OCI-M1 (cell line): ENCODE results near the gene IMPACT.
A peak's percentile ranks its signal among the peaks of the same experiment; 100 is the strongest.

Source experiments
- DNase-seq: peaks from one replicate; lab custom pipeline; 2025; lab: John Stamatoyannopoulos, UW

The IMPACT gene

DNA sequence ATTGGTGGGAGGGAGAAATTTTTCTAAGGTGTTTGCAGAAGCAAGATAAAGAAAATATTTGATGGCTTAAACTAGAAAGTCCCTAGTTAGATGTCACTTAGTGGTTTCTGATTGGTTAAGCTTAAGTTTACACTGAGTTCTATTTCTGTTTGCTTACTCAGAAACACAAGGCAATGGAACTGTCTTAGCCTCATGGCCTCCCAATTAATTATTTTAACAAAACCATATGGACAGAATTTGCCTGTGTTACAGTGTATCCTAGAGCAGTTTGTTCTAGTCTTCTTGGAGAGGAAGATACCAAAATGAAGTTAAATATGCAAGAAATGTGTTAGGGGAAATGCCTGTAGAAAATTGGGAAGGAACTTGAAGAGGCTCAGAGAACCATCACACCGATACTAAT, 4.6 kb upstream of the IMPACT start:
- no peak for DNase-seq

DNA sequence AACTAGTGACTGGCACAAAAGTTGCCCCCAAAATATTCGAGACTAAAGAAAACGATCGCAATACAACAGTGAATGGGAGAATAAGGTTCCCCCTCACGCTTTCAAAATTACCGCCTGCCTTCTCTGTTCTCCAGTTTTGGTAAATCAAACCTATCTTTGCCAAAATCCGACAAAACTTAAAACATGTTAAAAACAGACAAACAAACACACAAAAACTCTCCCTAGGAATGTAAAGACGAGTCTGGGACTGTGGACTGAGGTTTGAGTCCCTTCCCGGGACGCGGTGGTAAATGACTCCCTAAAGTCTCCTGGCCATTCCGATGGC, 435 bp upstream of the IMPACT start:
- DNase-seq: no peak

DNA sequence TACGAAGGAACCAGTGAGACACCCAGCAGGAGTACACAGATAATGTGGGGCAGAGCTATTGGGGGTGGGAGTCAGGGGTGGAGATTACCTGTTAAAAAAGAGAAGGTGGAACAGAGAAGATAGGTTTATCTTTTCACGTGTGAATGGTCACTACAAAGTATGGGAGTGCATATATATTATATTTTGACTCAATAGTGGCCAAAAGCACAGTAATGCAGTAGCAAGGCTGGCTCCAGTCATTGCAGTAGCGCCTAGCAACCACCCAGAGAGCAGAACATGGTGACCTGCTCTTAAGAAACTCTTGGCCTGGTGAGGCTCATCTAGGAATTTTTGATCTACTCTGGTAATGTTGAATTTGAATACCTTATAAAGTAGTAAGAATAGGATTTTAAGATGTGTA, 1.0 kb downstream of the IMPACT start:
- peak; percentile 70 for DNase-seq

DNA sequence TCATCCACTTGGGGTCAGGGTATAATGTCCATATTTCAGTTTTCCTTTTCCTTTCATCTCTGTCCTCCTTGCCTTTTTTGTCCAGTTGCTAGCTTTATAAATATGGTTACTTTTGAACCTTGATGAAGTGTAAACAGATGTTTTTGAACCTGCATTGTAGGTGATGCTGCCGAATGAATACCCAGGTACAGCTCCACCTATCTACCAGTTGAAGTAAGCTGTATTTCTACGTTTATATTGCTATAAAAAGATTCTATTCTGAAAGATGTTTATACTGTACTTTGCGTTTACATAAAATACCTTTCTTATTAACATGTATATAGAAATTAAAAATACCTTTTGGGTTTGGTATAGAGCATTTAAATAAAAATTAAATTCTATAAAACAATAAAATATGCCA, 2.2 kb downstream of the IMPACT start:
- DNase-seq: peak; percentile 31

DNA sequence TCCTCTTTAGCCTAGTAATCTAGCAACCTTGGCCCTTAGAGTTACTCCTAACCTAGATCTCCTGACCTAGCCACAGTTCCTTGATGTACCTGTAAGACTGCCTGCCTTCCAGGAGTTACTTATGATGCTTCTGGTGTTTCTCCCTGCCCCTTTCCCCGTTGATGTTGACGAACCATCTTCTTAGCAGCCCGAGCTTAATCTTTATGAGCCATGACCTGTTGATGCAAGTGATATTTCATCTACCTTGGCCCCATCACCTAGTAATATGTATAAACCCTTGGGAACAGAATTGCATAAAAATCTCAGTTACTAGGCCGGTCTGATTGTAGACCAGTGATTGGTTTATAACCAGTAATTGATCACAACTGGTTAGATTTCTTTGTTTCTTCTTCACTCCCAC, 2.7 kb downstream of the IMPACT start:
- no peak for DNase-seq

DNA sequence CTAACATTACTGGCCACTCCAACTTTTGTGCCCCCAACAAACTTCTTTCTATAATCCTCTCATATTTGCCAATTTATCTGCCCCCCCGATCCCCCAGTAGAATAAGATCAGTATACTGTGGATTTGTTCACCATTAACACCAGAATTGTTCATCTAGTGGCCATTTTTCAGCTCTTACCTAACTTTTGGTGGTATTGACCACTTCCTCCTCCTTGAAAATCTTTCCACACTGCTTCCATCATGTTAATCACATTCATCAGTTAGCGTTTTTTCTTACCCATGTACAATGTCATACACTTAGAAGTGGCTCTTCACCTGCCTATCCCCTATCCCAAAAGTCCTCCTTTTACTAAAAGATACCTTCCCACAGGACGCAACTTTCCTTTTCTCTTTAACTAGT, 6.1 kb downstream of the IMPACT start:
- no peak for DNase-seq

DNA sequence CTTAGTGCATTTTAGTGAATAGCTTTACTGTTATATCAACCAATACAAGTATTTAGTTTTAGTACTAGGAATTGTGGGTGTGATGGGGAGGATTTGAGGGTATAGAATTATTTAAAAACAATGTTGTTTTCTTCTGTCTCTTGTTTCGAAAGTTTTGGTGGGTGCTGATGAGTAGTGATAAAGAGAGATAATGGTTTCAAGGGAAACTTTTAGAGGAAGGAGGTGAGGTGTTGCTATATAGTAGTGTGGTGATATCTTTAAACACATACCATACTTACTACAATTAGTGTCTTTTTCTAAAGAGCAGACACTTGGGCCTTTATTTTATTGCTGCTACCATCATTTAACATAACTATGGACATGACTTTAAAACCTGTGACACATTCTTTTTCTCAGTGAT, 10.5 kb downstream of the IMPACT start:
- no peak for DNase-seq

DNA sequence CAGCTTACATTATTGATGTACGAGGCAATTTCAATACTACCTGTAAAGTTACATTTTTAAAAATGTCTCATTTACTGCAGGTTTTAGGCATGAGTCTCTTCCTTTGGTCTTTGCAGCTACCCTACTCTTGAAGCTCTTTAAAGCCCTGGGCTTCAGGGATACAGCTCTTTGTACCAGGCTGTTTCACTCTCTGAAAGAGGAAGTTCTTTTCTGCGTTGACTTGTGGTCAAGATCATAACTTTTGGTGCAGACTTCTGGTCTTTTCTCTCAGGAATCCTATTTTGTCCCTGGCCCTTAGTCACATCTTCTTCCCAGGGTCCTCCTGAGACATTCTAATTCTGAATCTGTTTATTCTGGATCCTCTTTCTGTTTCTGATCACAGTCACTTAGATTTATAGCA, 17.4 kb downstream of the IMPACT start:
- peak; percentile 92 for DNase-seq

DNA sequence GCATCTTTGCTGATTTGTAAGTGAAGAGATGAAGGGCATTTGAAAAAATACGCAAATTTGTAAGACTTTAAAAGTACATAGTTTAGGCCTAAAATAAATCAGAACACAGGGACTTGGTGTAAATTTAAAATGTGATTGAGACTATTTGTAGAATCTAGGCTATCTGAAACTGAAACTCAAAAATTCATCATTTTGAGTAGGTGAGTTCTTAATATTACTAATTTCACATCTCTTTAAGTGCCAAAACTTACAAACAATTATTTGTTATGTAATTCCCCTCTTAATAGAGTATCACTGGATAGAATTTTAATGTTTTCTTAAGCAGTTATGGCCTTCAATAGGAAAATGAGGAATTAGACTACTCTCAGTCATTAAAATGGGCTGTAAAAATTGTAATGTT, 20.0 kb downstream of the IMPACT start:
- no peak for DNase-seq

DNA sequence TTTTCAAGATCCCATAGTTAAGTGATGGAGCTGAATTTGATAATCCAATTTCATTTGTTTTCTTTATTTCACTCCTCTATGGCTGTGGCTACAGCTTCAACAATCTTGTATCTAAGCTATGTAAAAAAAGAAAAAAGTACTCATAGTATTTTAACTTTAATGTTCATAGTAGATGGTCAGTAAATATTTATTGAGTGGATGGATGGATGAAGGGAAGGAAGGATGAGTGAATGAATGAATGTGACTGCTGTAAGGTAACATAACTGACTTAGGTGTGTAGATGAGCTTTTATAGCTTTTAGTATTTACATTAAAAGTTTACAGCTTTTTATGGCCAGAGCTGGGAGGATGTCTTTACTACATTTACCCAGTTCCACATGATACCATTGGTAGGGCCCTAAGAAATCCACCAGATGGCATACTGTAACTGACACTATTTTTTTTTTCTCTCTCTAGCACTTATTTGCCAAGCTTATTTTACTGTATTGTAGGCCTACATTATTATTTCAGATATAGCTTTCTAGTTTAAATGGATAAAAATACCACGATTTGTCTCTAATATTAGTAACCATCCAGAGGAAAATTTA, 20.6 kb downstream of the IMPACT start:
- no peak for DNase-seq

DNA sequence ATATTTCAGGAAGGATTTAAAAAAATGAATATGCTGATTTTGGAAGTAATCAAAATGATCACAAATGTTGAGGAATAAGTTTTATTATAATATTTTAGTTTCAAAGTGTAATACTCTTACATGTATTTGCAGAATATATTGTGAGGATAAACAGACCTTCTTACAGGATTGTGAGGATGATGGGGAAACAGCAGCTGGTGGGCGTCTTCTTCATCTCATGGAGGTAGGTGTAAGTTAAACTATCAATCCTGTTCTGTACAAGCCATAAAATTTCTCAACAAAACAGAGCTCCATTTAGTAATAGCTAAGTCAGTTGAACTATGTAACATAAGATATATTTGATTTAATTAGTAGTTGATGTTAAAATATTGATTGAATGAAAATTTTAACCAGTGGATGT, 21.5 kb downstream of the IMPACT start:
- no peak for DNase-seq

DNA sequence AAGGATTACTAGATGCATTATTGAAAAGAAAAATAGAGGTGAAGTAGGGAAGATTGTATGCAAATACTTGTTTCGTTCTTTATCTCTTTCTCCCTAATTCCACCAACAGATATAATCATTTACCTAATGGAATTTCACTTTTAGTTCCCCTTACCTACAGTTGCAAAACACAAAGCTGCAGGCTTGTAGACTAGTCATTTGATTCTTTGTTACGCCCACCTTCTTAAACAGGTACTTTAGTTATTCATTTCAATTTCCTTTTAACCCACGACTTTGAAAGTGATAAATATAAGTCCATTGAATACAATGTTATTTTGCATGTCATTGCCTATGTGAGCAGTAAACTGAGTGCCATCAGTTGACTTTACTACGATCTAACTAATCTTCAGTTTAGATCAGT, 30.1 kb downstream of the IMPACT start:
- DNase-seq: no peak

DNA sequence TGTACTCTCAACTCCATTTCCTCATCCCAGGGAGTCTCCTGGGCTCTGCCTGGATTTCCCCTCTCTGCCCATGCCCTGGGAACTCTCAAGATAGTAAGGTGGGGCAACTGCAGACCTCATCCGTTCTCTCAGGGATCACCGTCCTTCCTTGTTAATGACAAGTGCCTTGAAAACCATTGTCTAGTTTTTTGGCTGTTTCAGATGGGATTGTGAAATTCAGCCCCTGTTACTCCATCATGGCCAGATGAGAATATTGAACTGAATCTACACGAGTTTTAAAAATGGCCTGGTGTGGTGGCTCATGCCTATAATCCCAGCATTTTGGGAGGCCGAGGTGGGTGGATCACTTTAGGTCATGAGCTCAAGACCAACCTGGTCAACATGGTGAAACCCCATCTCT, 33.3 kb downstream of the IMPACT start:
- no peak for DNase-seq

DNA sequence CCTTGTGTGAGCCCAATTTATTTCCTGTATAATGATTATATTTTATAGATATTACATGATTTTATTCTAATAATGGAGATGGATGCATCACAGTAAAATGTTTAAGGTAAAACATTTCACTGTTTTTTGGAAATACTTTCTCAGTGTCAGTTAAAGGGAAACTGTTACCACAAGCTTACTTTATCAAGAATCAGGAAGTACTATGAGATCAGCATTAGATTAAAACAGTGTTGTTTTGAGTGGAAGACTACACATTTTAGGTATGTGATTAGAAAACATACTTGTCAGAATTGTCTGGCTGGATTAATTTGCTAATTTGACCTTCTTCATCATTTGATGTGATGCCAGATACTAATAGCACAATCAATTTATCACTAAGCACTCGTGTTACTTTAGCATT, 33.9 kb downstream of the IMPACT start, which contains the start of gene HRH4:
TSS of gene HRH4 (plus strand) at position 250 of the 400 bp plus-strand sequence. CDS start at position 342, 92 bp downstream.
- no peak for DNase-seq

DNA sequence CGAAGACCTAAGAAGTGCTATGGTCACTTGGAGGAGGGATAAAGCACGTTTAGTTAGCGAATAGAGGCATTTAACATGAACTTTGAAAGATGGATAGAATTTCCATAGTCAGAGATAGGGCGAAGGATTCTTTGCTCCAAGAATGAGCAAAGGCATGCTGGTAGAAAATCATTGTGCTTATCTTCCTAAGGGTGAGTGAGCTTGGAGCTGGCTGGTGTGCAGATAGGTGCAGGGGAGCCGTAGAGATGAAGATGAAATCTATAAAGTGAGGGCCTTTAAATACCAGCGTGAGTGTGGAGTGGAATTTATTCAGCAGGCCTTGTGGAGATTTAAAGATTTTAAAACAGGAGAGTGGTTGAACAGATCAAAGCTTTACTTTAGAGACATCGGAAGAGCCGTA, 35.5 kb downstream of the IMPACT start:
- DNase-seq: no peak

DNA sequence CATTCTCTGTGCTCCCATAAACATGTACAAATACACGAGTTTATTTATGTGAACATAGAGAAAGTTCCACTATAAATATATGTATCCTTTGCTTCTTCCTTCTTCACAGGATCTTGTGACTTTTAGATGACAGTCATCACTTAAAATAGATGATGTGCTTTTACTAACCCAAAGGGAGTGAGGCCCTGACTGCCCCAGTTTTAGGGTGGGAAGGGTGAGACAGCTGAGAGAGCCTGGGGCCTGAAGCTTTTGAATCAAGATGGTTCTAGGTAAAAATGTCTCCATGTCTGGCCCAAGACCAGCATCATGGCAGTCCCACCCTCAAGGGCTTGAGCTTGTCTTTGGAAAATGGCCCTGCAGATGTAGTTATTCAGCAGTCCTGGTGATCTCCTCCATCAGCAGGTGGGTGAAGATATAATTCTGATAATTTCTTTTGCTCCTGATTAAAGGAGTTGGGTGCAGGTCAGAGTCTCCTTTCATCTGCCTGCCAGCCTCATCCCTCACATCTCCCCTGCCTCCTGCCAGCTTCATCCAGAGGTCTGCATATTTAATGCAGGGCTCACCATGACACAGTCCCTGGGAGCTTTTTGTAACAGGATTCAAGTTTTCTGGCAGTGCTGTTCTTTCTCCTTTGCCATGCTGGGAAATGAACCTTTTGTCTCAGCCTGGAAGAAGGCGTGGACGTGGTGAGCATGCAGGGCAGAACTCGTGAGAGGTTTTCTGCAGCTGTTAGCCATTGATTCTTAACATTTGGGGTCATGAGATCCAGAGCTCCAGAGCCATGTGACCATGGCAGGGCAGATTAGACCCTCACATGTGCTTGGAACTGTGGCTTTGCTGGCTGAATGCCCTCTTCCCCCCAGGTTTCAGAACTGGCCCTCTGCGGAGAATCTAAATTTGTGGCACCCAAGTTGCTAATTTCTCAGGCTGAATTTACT, 36.6 kb downstream of the IMPACT start:
- no peak for DNase-seq

DNA sequence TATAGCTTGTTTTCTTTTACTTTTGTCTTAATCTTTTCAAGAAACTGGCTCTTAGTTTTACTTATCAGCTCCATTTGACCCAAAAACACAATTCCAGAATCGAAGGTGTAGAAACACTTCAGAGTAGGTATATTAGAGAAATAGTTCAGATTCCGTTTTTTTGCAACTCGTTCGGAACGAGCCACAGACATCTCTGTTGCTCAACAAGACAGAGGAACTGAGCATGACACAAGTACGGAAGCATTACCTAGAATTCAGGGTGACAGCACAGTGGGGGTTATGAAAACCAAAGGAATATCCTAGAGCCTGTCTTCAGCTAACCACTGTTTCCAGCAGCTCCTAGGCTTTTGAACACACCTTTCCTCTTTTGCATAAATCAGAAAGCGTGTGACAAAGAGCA, 39.0 kb downstream of the IMPACT start:
- DNase-seq: no peak

DNA sequence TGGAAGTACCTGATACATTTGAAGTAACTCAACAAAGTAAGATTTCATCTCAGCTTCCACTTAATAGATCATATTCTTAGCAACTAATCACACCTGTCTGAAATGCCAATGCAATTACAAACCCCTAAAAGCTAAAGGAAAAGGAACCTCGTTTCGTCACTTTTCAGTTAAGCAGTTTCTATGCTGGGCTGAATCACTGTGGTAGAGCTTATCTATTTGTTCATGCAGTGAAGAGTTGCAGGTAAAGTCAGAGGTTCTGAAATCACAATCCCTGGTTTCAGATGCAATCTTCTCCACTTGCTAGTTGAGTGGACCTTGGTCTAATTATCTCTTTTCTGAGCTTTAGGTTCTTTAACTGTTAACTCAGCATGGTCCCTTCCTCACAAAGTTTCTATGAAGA, 40.3 kb downstream of the IMPACT start:
- DNase-seq: no peak

DNA sequence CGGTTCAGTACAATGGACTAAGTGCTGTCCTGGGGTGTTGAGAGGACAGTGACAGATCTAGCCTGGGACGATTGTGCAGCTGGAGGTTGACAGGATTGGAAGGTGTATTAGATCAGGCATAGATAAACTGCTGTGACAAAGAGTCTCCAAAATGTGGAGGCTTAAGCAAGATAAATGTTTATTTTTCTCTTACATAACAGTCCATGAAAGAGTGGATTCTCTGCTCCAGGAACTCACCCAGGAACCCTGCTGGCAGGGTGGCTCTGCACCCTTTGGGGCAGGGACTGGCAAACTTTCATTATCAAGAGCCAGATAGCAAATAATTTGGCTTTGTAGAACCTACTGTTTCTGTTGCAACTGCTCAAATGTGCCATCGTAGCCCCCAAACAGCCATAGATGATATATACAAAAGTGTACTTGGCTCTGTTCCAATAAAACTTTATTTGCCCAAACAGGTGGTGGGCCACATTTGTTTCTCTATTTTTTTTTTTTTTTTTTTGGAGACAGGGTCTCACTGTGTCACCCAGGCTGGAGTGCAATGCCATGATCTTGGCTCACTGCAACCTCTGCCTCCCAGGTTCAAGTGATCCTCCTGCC, 43.6 kb downstream of the IMPACT start:
- no peak for DNase-seq

DNA sequence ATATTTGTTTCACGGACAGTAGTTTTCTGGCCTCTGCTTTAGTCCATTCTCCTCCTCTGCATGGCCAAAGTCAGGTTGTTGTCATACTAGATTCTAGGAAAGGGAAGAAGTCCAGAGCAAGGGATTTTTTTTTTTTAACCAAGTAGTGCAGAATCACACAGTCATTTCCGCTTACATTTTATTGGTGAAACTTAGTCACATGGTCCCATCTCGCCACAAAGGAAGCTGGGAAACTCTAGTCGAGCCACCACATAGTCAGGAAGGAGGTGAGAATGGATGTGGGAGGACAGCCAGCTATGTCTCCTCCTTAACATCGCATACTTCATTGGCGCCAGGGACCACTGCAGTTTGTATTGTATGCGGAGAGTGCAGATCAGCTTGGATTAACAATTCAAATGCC, 44.3 kb downstream of the IMPACT start:
- no peak for DNase-seq

DNA sequence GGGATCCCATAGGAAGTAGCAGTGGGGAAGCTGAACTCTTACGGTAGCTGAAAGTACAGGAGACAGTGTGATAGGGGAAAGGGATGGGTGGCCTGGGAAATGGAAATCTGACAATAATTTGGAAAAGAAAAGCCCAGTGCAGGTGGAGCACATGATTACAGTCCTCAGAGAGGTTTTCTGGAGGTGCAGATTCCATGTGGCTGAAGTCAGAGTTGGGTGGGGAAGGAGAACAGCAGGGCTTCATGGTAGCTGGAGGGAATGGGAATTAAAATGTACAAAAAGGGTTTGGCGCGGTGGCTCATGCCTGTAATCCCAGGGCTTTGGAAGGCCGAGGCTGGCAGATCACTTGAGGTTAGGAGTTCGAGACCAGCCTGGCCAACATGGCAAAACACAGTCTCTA, 46.1 kb downstream of the IMPACT start:
- no peak for DNase-seq

DNA sequence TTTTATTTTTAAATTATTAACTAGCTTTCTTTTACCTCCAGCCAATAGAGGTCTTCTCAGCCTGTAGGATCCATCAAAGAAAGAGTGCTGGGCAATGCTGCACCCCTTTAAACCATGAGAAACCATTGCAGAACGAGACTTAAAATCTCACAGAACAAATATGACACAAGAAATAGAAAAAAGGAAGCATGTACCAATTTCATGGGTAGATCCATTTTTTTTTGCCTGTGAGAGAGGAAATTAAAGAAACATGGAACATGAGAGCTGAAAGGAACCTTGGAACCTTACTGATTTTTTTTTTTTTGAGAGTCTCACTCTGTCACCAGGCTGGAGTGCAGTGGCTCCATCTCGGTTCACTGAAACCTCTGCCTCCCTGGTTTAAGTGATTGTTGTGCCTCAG, 47.9 kb downstream of the IMPACT start:
- no peak for DNase-seq

DNA sequence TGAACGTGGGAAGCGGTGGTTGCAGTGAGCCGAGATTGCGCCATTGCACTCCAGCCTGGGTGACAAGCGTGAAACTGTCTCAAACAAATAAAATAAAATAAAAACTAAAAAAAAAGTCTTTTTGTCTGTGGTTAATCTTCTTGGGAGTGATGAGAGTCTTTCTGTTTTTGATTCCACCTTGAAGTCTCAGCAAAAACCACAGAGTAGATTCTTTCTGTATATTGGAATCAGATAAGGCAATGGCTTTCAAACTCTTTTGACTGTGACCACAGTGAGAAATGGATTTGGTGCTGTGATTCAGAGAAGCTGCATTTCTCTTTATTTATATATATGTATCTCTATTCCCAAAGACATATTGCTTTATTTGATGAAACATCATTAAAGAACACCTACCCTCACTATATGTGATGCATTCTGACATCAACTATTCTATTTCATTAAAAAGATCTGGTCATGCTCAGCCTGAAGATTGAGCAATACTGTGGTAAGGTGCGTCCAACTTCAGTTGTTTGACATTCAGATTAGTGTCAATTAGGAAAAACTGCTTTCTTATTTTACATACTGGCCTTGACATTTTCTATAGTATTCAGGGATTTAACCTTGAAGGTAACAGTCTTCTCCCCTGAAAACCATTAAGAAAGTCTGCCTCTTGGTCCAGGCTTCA, 49.6 kb downstream of the IMPACT start:
- DNase-seq: no peak
